Measurements from ENCODE around the gene ELMOD3. TPM values are rescaled to one million over a fixed set of nuclear protein-coding genes. Genes with fewer than 3 reads are reported as not detected.
A peak's percentile ranks its signal among the peaks of the same experiment; 100 is the strongest.

The ELMOD3 gene
- total and polyA plus RNA-seq, 9 of the 15 experiments (the other 6 are each of a cell fraction or from before 2014, with no cell fraction given), result 2.7 to 18.7 (median 11.6) TPM

DNA sequence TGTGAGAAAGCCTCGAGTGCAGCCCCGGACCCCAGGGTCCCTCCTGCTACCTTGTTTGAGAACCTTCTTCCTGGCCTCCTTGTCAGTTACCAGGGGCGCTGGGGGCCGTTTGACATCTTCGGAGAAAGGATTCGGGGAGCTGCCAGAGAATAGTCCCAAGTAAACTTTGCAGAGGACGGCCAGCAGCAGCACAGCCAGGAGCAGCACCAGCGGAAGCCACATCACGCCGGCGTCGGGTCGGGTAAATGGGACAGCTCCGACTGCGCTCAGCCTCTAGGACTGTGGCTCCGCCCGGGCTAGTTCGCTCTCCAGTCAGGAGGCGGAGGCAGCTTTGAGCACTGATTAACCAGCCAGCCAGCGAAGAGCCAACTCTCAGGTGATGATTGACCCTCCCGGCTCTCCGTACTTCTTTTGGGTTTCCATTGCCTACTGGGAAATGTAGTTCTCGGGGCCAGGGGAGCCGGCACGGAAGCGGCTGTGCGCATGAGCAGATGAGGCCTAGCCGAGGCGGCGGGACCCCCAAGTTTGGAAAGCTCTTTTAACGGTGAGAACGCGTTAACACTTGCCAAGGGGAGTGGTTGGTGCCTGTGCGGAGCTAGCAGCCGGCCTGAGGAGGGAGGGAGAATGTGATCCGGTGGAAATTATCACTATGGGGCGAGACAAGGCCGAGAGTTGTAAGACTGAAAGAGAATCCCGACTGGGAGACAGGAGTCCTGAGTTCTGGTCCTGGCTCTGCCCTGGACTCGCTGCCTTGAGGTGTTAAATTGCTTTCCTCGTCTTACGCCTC is at the start of gene ELMOD3, which contains the start of gene RETSAT (continued):
- TF ChIP-seq, protein P1, sequence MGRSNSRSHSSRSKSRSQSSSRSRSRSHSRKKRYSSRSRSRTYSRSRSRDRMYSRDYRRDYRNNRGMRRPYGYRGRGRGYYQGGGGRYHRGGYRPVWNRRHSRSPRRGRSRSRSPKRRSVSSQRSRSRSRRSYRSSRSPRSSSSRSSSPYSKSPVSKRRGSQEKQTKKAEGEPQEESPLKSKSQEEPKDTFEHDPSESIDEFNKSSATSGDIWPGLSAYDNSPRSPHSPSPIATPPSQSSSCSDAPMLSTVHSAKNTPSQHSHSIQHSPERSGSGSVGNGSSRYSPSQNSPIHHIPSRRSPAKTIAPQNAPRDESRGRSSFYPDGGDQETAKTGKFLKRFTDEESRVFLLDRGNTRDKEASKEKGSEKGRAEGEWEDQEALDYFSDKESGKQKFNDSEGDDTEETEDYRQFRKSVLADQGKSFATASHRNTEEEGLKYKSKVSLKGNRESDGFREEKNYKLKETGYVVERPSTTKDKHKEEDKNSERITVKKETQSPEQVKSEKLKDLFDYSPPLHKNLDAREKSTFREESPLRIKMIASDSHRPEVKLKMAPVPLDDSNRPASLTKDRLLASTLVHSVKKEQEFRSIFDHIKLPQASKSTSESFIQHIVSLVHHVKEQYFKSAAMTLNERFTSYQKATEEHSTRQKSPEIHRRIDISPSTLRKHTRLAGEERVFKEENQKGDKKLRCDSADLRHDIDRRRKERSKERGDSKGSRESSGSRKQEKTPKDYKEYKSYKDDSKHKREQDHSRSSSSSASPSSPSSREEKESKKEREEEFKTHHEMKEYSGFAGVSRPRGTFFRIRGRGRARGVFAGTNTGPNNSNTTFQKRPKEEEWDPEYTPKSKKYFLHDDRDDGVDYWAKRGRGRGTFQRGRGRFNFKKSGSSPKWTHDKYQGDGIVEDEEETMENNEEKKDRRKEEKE (IDR thresholded peaks at IDR 0.05; ENCODE audit: borderline replicate concordance in 1 of 2, control insufficient read depth in 1 of 2, low read depth in 2 of 2, low read length in 1 of 2), result no peak
- TF ChIP-seq ZNF785 (CRISPR knock-in tag; IDR thresholded peaks at IDR 0.05) (no peak), ZNF778 (CRISPR knock-in tag; IDR thresholded peaks at IDR 0.05) (no peak), MTA1 (IDR thresholded peaks at IDR 0.05; ENCODE audit: borderline replicate concordance) (0 out of 2 replicates have a peak, but pooled peaks have one; percentile 7), ZNF311 (CRISPR knock-in tag; IDR thresholded peaks at IDR 0.05) (no peak), SMARCB1 (IDR thresholded peaks at IDR 0.05; ENCODE audit: insufficient read length, low read depth) (no peak), ZNF583 (CRISPR knock-in tag; IDR thresholded peaks at IDR 0.05) (peak; percentile 31; the same call in 1 of the 2 replicates)
- TF ChIP-seq, protein P2, sequence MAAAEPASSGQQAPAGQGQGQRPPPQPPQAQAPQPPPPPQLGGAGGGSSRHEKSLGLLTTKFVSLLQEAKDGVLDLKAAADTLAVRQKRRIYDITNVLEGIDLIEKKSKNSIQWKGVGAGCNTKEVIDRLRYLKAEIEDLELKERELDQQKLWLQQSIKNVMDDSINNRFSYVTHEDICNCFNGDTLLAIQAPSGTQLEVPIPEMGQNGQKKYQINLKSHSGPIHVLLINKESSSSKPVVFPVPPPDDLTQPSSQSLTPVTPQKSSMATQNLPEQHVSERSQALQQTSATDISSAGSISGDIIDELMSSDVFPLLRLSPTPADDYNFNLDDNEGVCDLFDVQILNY (CRISPR knock-in tag; IDR thresholded peaks at IDR 0.05), result no peak
- TF ChIP-seq, protein P3, sequence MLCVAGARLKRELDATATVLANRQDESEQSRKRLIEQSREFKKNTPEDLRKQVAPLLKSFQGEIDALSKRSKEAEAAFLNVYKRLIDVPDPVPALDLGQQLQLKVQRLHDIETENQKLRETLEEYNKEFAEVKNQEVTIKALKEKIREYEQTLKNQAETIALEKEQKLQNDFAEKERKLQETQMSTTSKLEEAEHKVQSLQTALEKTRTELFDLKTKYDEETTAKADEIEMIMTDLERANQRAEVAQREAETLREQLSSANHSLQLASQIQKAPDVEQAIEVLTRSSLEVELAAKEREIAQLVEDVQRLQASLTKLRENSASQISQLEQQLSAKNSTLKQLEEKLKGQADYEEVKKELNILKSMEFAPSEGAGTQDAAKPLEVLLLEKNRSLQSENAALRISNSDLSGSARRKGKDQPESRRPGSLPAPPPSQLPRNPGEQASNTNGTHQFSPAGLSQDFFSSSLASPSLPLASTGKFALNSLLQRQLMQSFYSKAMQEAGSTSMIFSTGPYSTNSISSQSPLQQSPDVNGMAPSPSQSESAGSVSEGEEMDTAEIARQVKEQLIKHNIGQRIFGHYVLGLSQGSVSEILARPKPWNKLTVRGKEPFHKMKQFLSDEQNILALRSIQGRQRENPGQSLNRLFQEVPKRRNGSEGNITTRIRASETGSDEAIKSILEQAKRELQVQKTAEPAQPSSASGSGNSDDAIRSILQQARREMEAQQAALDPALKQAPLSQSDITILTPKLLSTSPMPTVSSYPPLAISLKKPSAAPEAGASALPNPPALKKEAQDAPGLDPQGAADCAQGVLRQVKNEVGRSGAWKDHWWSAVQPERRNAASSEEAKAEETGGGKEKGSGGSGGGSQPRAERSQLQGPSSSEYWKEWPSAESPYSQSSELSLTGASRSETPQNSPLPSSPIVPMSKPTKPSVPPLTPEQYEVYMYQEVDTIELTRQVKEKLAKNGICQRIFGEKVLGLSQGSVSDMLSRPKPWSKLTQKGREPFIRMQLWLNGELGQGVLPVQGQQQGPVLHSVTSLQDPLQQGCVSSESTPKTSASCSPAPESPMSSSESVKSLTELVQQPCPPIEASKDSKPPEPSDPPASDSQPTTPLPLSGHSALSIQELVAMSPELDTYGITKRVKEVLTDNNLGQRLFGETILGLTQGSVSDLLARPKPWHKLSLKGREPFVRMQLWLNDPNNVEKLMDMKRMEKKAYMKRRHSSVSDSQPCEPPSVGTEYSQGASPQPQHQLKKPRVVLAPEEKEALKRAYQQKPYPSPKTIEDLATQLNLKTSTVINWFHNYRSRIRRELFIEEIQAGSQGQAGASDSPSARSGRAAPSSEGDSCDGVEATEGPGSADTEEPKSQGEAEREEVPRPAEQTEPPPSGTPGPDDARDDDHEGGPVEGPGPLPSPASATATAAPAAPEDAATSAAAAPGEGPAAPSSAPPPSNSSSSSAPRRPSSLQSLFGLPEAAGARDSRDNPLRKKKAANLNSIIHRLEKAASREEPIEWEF (CRISPR knock-in tag; IDR thresholded peaks at IDR 0.05), result no peak
- TF ChIP-seq, protein P4, sequence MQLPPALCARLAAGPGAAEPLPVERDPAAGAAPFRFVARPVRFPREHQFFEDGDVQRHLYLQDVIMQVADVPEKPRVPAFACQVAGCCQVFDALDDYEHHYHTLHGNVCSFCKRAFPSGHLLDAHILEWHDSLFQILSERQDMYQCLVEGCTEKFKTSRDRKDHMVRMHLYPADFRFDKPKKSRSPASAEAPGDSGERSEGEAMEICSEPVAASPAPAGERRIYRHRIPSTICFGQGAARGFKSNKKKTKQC (CRISPR knock-in tag; IDR thresholded peaks at IDR 0.05), result peak; percentile 34; the same call in 1 of the 2 replicates
- TF ChIP-seq, protein P5, sequence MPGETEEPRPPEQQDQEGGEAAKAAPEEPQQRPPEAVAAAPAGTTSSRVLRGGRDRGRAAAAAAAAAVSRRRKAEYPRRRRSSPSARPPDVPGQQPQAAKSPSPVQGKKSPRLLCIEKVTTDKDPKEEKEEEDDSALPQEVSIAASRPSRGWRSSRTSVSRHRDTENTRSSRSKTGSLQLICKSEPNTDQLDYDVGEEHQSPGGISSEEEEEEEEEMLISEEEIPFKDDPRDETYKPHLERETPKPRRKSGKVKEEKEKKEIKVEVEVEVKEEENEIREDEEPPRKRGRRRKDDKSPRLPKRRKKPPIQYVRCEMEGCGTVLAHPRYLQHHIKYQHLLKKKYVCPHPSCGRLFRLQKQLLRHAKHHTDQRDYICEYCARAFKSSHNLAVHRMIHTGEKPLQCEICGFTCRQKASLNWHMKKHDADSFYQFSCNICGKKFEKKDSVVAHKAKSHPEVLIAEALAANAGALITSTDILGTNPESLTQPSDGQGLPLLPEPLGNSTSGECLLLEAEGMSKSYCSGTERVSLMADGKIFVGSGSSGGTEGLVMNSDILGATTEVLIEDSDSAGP (CRISPR knock-in tag; IDR thresholded peaks at IDR 0.05), result no peak

All from K562 (cell line).